Neural cell (in vitro differentiated cells): Measurements from ENCODE around the gene HLA-DQA1.

ENCODE experiments used
- EP300 ChIP-seq: fragments of 450-650 bp; conservative IDR thresholded peaks from 2 replicates; pipeline ENCODE4 v1.6.1; 2014; ENCODE audit warnings: antibody characterized with exemption, mild to moderate bottlenecking, moderate library complexity; ENCODE audit not compliant: poor library complexity, severe bottlenecking
- TF ChIP-seq, protein P1 (sequence below): fragments of 450-650 bp; IDR thresholded peaks from 2 replicates; pipeline ENCODE4 v1.5.1; 2014; ENCODE audit warnings: antibody characterized with exemption, mild to moderate bottlenecking, moderate library complexity; ENCODE audit not compliant: poor library complexity, severe bottlenecking

DNA sequence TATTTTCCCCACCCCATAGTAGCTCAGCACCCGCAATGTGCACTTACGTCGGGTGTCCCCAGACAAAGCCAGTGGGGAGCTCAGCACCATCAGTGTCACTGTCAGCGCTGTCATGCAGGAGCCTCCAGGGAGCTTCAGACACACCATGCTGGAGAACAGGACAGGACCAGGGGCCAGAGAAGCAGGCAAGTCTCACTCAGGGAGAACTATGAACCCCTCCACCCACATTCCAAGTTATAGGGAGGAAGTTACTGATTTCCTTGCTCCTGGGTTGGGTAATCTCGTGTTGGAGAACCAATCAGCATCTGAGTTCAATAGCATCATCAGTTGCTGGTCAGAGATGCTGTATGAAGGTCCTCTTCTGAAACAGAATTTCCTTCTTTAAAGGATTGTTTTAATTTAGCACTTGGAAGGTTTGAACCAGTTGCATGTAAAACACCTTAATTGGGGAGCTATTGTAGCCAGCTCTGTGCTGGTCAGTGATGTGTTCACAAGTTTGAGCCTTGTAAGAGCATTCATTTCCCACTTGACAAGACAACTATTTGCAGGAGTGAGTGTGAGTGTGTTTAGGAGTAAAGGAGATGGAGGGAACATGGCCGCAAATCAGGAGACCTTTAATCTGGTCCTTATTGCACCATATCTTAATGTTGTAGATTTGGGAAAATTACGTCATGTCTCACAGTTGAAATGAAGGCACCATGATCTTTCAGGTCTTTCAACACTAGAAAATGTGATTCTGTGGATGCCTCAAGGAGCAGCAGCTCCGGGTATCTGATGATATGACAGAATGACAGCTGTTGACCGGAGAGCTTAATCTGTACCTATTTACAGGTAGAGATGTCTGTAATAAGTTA lies 47.4 kb upstream of the HLA-DQA1 start, which contains the start of gene HLA-DRB1:
- no peak for TF ChIP-seq EP300
- TF ChIP-seq, protein P1, sequence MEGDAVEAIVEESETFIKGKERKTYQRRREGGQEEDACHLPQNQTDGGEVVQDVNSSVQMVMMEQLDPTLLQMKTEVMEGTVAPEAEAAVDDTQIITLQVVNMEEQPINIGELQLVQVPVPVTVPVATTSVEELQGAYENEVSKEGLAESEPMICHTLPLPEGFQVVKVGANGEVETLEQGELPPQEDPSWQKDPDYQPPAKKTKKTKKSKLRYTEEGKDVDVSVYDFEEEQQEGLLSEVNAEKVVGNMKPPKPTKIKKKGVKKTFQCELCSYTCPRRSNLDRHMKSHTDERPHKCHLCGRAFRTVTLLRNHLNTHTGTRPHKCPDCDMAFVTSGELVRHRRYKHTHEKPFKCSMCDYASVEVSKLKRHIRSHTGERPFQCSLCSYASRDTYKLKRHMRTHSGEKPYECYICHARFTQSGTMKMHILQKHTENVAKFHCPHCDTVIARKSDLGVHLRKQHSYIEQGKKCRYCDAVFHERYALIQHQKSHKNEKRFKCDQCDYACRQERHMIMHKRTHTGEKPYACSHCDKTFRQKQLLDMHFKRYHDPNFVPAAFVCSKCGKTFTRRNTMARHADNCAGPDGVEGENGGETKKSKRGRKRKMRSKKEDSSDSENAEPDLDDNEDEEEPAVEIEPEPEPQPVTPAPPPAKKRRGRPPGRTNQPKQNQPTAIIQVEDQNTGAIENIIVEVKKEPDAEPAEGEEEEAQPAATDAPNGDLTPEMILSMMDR: no peak
